ENCODE results near the gene ELAVL2. TPM values are rescaled to one million over a fixed set of nuclear protein-coding genes. Genes with fewer than 3 reads are reported as not detected.

ELAVL2 gene
- total and polyA plus RNA-seq, 2 of the 4 experiments (the other 2 are of a cell fraction) = 0.36 TPM; not detected in 1

DNA sequence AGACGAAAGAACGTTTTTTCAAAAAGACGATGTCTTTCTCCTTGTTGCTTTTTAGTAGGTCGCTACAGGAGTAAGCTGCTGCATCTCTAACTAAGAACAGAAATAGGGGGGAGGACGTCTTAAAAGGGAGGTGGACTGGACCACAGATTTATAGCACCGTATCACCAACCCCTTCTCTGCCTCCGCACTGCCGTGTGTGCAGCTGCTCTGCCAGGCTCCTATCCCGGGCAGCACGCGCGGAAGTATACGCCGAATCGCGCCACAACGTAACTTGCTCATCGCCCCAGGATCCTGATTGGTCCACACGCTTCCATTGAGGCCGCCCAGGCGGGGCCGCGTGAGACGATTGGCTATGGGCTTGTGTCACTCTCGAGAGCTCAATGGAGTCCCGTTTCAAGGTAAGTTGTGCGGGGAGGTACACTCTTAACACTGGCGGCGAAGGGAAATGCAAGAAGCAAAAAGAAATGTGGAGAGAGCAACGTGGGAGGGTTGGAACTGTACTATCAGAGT is at the start of gene ELAVL2 (continued):
- no peak for TF ChIP-seq RAD21 (IDR thresholded peaks at IDR 0.05; ENCODE audit: low read length)

DNA sequence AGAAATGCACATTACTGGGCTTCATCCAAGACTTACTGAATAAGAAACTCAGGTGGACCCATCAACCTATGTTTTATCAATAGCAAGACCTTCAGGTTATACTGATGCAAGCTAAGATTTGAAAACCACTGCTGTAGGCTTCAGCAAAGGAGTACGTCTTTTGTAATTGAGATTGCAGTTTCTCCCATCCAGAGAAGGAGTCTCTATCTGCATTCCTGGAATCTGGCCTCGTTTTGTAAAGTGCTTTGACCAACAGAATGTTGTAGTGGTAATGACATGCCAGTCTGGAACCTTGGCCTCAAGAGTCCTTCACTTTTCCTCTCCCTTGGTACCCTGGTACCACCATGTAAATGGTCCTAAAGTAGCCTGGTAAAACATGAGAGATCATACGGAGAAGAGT is 32.2 kb upstream of the ELAVL2 start:
- DNase-seq = no peak
- no peak for TF ChIP-seq RFX5 (IDR thresholded peaks at IDR 0.05; ENCODE audit: low read depth, low read length)
- TF ChIP-seq CHD1 (IDR thresholded peaks at IDR 0.05; ENCODE audit: low read depth, low read length) = no peak
- no peak for TF ChIP-seq FOS (IDR thresholded peaks at IDR 0.05; ENCODE audit: low read depth, low read length)
- TF ChIP-seq NFE2L2 (IDR thresholded peaks at IDR 0.05; ENCODE audit: low read depth, low read length) = no peak
- no peak for TF ChIP-seq MAFK (IDR thresholded peaks at IDR 0.05; ENCODE audit: low read depth, low read length)
- TF ChIP-seq MXI1 (IDR thresholded peaks at IDR 0.05; ENCODE audit: borderline replicate concordance, low read depth, low read length) = no peak
- TF ChIP-seq RCOR1 (IDR thresholded peaks at IDR 0.05; ENCODE audit: insufficient replicate concordance, low read length) = no peak
- TF ChIP-seq RAD21 (IDR thresholded peaks at IDR 0.05; ENCODE audit: low read length) = no peak
- TF ChIP-seq, protein P1, sequence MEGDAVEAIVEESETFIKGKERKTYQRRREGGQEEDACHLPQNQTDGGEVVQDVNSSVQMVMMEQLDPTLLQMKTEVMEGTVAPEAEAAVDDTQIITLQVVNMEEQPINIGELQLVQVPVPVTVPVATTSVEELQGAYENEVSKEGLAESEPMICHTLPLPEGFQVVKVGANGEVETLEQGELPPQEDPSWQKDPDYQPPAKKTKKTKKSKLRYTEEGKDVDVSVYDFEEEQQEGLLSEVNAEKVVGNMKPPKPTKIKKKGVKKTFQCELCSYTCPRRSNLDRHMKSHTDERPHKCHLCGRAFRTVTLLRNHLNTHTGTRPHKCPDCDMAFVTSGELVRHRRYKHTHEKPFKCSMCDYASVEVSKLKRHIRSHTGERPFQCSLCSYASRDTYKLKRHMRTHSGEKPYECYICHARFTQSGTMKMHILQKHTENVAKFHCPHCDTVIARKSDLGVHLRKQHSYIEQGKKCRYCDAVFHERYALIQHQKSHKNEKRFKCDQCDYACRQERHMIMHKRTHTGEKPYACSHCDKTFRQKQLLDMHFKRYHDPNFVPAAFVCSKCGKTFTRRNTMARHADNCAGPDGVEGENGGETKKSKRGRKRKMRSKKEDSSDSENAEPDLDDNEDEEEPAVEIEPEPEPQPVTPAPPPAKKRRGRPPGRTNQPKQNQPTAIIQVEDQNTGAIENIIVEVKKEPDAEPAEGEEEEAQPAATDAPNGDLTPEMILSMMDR (conservative IDR thresholded peaks at IDR 0.05; ENCODE audit: low read depth, low read length) = no peak
- Histone ChIP-seq H3K56ac (ENCODE audit: extremely low read depth, insufficient read depth, low read length) (no peak overlapping the region), H3K79me1 (ENCODE audit: low read depth in 1 of 2, low read length in 2 of 2) (no peaks in the 10 kb centered on the region), H3K4me3 (ENCODE audit: insufficient read depth, low read depth, low read length) (no peak overlapping the region), H3K4me2 (ENCODE audit: low read depth, low read length) (no peak overlapping the region), H3K4me1 (ENCODE audit: control insufficient read depth, insufficient read depth, low read length) (no peaks in the 10 kb centered on the region), H2BK15ac (ENCODE audit: low read depth, low read length) (no peak overlapping the region), H3K18ac (ENCODE audit: low read depth, low read length) (no peak overlapping the region), H3K27ac (ENCODE audit: insufficient read depth, low read length) (no peak overlapping the region), H4K91ac (ENCODE audit: insufficient read depth, low read depth, low read length) (no peak overlapping the region), H3K36me3 (ENCODE audit: control insufficient read depth, insufficient read depth, low read length) (no peaks in the 10 kb centered on the region), H2AK9ac (replicated peaks; ENCODE audit: low read depth, low read length, poor library complexity) (no peak overlapping the region), H4K5ac (ENCODE audit: low read depth, low read length) (no peak overlapping the region), H3K9me3 (ENCODE audit: control insufficient read depth, insufficient read depth, low read length) (0 out of 2 replicates have a peak, but pooled peaks cover 2% of the 10 kb centered on the region), H2BK20ac (ENCODE audit: low read depth, low read length) (no peak overlapping the region), H3K23ac (ENCODE audit: low read depth, low read length) (no peak overlapping the region), H2BK5ac (ENCODE audit: low read depth, low read length, poor library complexity, severe bottlenecking) (no peak overlapping the region), H3K4ac (ENCODE audit: low read depth, low read length) (no peak overlapping the region), H3K14ac (replicated peaks; ENCODE audit: low read depth, low read length) (no peak overlapping the region), H2BK120ac (ENCODE audit: low read depth, low read length) (no peak overlapping the region), H3K9ac (ENCODE audit: low read depth, low read length) (no peak overlapping the region), H3K9me1 (ENCODE audit: insufficient read depth, low read length) (no peaks in the 10 kb centered on the region), H4K8ac (ENCODE audit: low read depth in 2 of 2, low read length in 2 of 2) (no peak overlapping the region), H2AK5ac (ENCODE audit: low read depth, low read length) (no peak overlapping the region), H4K20me1 (ENCODE audit: insufficient read depth, low read length) (no peaks in the 10 kb centered on the region), H3K27me3 (ENCODE audit: control insufficient read depth, insufficient read depth, low read length) (no peaks in the 10 kb centered on the region), H2AFZ (replicated peaks; ENCODE audit: low read length, poor library complexity) (no peak overlapping the region)
- CTCF ChIA-PET = no interaction called here
- dilution Hi-C loops (cut with HindIII; ENCODE audit: low sequenced_read_pairs, unreplicated experiment) (no loop called here), in situ Hi-C loops (cut with MboI; ENCODE audit: low sequenced_read_pairs) (no loop called here), intact Hi-C loops (cut with micrococcal nuclease) (no loop called here)
- POLR2A ChIA-PET (ENCODE audit: unreplicated experiment) = no interaction called here
- BruUV-seq (replicated peaks) = no TSS peak
- ATAC-seq (ENCODE audit: low read depth) = no peak
- no CpG with 5 or more reads among the region's 3 CpGs for WGBS, 2 experiments (ENCODE audit: extremely low coverage in 2 of 2, insufficient read length in 1 of 2)
